Stimulated activated CD4-positive, alpha-beta T cell treated with anti-CD3 and anti-CD28 coated beads, Interleukin-4, amount 100 ng/mL, for 24 hours (primary cell): Measurements from ENCODE around the gene RPRML.

Experiments used
- DNase-seq: peaks from one replicate; pipeline ENCODE4 v3.0.0-alpha.2; 2020

The RPRML gene

GRCh38 chr17:46943218-46943500, 35.9 kb downstream of the RPRML start:
- no peak for DNase-seq

GRCh38 chr17:46942441-46943217, 36.4 kb downstream of the RPRML start:
- DNase-seq = peak; percentile 52

GRCh38 chr17:46940692-46941404, 38.2 kb downstream of the RPRML start:
- DNase-seq = peak; percentile 73

GRCh38 chr17:46935658-46936266, 43.3 kb downstream of the RPRML start:
- no peak for DNase-seq

- no peak for DNase-seq
Observed at GRCh38 chr17:46931596-46931995, 47.5 kb downstream of the RPRML start.

GRCh38 chr17:46930051-46930450, 49.0 kb downstream of the RPRML start:
- DNase-seq = no peak

- no peak for DNase-seq
Observed at GRCh38 chr17:46929413-46929812, 49.6 kb downstream of the RPRML start.

- DNase-seq = no peak
Observed at GRCh38 chr17:46928467-46929261, 50.4 kb downstream of the RPRML start.
